ENCODE data around the gene WDFY4.

Gene WDFY4

DNA sequence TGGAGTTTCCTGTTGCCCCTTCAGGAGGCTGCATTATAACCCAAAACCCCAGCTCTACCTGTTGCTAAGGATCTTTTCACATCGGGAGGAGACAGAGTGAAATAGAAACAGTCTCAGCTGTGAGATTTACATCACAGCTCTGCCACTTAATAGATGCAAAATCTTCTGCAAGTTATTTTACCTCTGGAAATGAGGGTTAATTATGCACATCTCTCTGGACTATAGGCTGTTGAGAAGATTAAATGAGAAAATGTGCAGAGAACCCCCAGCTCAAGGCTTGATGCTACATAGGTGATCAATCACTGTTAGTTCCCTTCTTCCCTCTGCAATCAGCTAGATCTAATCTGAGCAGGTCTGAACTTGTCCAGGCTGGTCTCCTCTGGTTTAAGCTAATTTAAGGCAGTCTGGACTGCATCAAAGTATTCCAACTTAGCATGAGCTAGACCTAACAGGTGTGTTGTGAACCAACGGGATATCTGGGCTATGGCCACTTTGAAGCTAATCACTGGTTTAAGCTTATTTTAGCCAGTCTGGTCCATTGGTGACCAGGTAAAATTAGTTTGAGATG lies 263.9 kb downstream of the WDFY4 start:
- TF ChIP-seq POLR2AphosphoS5 (IDR thresholded peaks at IDR 0.05; ENCODE audit: low read depth, low read length) (no peak), TAF1 (IDR thresholded peaks at IDR 0.05; ENCODE audit: borderline replicate concordance, insufficient read depth, low read length) (no peak), FOXP2 (optimal IDR thresholded peaks at IDR 0.05; ENCODE audit: borderline replicate concordance, extremely low read depth, extremely low read length, insufficient read depth) (no peak), SIN3A (IDR thresholded peaks at IDR 0.05; ENCODE audit: borderline replicate concordance, insufficient read depth, low read length) (no peak)
- TF ChIP-seq, protein P1, sequence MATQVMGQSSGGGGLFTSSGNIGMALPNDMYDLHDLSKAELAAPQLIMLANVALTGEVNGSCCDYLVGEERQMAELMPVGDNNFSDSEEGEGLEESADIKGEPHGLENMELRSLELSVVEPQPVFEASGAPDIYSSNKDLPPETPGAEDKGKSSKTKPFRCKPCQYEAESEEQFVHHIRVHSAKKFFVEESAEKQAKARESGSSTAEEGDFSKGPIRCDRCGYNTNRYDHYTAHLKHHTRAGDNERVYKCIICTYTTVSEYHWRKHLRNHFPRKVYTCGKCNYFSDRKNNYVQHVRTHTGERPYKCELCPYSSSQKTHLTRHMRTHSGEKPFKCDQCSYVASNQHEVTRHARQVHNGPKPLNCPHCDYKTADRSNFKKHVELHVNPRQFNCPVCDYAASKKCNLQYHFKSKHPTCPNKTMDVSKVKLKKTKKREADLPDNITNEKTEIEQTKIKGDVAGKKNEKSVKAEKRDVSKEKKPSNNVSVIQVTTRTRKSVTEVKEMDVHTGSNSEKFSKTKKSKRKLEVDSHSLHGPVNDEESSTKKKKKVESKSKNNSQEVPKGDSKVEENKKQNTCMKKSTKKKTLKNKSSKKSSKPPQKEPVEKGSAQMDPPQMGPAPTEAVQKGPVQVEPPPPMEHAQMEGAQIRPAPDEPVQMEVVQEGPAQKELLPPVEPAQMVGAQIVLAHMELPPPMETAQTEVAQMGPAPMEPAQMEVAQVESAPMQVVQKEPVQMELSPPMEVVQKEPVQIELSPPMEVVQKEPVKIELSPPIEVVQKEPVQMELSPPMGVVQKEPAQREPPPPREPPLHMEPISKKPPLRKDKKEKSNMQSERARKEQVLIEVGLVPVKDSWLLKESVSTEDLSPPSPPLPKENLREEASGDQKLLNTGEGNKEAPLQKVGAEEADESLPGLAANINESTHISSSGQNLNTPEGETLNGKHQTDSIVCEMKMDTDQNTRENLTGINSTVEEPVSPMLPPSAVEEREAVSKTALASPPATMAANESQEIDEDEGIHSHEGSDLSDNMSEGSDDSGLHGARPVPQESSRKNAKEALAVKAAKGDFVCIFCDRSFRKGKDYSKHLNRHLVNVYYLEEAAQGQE (IDR thresholded peaks at IDR 0.05; ENCODE audit: insufficient read depth in 1 of 2, low read depth in 2 of 2, low read length in 2 of 2) = no peak

DNA sequence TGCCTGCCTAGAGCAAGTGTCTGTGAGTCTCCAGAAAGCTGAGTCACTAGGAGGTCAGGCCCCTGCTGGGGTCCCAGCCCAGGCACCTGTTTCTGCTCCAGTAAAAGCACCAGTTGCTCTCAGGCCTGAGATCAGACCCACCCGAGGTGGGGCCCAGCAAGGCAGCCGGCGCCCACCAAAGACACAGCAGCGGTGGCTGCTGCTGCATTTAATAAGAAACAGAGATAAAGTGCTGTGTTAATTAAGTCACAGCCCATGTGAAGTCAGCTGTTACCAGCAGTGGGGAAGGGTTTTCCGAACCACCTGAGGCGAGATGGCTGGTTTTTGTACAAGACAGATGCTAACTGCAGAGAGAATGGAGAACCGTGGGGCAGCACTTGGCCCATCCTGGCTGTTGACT lies 267.0 kb downstream of the WDFY4 start:
- no peak for TF ChIP-seq TAF1 (IDR thresholded peaks at IDR 0.05; ENCODE audit: borderline replicate concordance, insufficient read depth, low read length)

DNA sequence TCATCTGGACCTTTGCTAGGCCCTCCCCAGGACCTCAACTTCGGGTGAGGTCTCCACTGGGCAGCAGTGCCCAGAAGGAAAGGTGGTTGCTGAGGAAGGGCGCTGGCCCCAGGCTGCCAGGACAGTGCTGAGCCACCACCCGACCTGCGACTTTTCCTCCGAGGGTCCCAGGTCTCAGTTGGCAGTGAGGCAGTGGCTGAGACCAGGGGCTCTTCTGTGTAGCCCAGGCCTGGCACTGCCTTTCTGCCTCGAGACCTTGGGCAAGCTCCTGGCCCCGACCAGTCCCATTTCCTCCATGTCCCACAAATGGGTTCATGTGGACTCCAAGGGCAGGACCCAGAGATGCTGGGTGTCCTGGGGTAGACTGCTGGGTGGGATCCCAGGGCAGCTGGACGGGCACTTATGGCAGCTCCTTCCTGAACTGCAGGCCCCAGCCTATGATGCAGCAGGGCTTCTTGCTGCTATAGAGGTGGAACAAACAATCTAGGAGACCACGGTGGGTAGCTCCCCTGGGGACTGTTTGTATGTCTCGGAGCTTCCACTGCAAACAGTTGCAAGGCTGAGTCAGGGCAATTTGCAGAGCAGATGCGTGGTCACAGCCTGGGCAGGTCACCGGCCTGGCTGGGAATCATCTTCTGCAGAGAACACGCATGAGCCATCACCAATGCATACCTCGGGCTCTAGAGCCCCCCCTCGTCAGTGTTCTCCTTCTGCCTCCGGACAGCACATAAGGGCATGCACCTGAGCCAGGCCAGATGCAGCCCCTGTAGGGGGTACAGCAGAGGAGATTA lies 272.9 kb downstream of the WDFY4 start:
- TF ChIP-seq FOXP2 (optimal IDR thresholded peaks at IDR 0.05; ENCODE audit: borderline replicate concordance, extremely low read depth, extremely low read length, insufficient read depth) (no peak), SIN3A (IDR thresholded peaks at IDR 0.05; ENCODE audit: borderline replicate concordance, insufficient read depth, low read length) (no peak), TAF1 (IDR thresholded peaks at IDR 0.05; ENCODE audit: borderline replicate concordance, insufficient read depth, low read length) (no peak), POLR2AphosphoS5 (IDR thresholded peaks at IDR 0.05; ENCODE audit: low read depth, low read length) (no peak)
- TF ChIP-seq, protein P1 (IDR thresholded peaks at IDR 0.05; ENCODE audit: insufficient read depth in 1 of 2, low read depth in 2 of 2, low read length in 2 of 2) = no peak

DNA sequence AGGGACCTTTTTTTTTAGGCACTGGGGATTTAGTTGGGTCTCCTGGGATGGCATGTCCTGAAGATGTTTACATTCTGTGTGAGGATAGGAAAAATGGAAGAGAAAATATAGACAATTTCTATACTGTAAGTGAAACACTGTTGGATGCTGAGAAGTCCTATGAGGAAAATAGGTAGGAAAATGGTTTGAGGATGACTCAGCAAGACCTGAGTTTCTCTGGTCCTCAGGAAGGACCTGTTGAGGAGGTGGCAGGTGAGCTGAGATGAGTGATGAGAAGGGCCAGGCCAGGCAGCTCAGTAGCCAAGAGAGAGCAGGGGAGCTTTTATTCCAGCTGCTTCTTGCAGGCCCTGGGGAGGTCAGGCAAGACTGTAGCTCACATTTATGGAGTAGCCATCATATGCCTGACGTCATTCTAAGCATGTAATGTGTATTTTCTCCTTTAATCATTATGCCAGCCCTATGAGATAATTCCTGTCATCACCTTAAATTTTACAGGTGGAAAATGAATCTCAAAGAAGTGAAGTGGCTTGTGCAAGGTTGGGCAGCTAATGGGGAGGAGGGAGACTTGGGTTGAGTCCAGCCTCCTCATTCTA lies 274.0 kb downstream of the WDFY4 start:
- TF ChIP-seq FOXP2 (optimal IDR thresholded peaks at IDR 0.05; ENCODE audit: borderline replicate concordance, extremely low read depth, extremely low read length, insufficient read depth) (no peak), POLR2AphosphoS5 (IDR thresholded peaks at IDR 0.05; ENCODE audit: low read depth, low read length) (no peak), SIN3A (IDR thresholded peaks at IDR 0.05; ENCODE audit: borderline replicate concordance, insufficient read depth, low read length) (no peak), TAF1 (IDR thresholded peaks at IDR 0.05; ENCODE audit: borderline replicate concordance, insufficient read depth, low read length) (no peak)
- TF ChIP-seq, protein P1 (IDR thresholded peaks at IDR 0.05; ENCODE audit: insufficient read depth in 1 of 2, low read depth in 2 of 2, low read length in 2 of 2) = no peak

DNA sequence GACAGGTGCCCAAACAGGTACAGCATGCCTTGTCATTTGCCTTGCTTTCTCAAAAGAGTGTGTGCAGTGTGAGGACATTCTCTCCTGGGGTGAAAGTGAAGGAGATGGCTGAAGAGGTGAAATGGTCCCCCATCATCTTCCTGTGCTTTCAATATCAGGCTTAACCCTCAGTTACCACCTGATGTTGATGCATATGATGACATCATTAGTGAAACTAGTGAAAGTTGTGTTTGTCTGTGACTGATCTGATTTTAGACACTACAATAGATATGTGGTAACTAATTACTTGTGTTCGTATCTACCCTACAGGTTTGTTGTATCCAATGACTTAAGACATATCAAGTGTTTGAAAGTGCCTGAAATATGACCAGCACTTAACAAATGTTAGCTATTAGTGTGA lies 279.4 kb downstream of the WDFY4 start:
- TF ChIP-seq FOXP2 (optimal IDR thresholded peaks at IDR 0.05; ENCODE audit: borderline replicate concordance, extremely low read depth, extremely low read length, insufficient read depth) = no peak

DNA sequence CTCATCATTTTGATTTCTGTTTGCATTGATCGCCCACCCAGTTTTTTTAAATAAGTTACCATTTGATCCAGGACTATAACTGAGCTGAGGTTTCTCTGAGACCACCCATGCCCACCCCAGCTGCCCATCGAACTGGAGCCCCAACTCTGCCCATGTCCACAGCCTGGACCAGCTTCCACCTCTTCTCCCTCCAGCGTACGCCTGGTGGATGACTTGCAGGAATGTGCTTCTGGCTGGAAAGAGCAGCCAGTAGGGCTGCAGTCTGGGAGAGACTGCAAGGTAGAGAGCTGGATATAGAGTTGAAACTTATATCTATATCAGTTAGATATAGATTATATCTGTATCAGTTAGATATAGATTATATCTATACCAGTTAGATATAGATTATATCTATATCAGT lies 280.8 kb downstream of the WDFY4 start:
- TF ChIP-seq, protein P1 (IDR thresholded peaks at IDR 0.05; ENCODE audit: insufficient read depth in 1 of 2, low read depth in 2 of 2, low read length in 2 of 2) = no peak
- no peak for TF ChIP-seq SIN3A (IDR thresholded peaks at IDR 0.05; ENCODE audit: borderline replicate concordance, insufficient read depth, low read length)
- no peak for TF ChIP-seq TAF1 (IDR thresholded peaks at IDR 0.05; ENCODE audit: borderline replicate concordance, insufficient read depth, low read length)
- TF ChIP-seq POLR2AphosphoS5 (IDR thresholded peaks at IDR 0.05; ENCODE audit: low read depth, low read length) = no peak
- TF ChIP-seq FOXP2 (optimal IDR thresholded peaks at IDR 0.05; ENCODE audit: borderline replicate concordance, extremely low read depth, extremely low read length, insufficient read depth) = no peak
